GOT3 (cell line): ENCODE data around the gene KCTD21.

Experiments
- DNase-seq: peaks from one replicate; lab custom pipeline; 2025; ENCODE audit warnings: mixed read lengths; lab: John Stamatoyannopoulos, UW

KCTD21 gene

GRCh38 chr11:78139422-78140391, 48.7 kb downstream of the KCTD21 start, which contains the start of gene ALG8:
TSS of gene ALG8 (minus strand) at chr11:78139626. CDS start at chr11:78139588, 38 bp downstream.
- peak; percentile 59 for DNase-seq

- no peak for DNase-seq
Observed at GRCh38 chr11:78138694-78139421, 49.6 kb downstream of the KCTD21 start.

GRCh38 chr11:78138291-78138690, 50.1 kb downstream of the KCTD21 start:
- no peak for DNase-seq

- no peak for DNase-seq
Observed at GRCh38 chr11:78132475-78132874, 56.0 kb downstream of the KCTD21 start.

- no peak for DNase-seq
Observed at GRCh38 chr11:78131956-78132355, 56.5 kb downstream of the KCTD21 start.

- no peak for DNase-seq
Observed at GRCh38 chr11:78127403-78127802, 61.0 kb downstream of the KCTD21 start.
